Measurements from ENCODE around the gene TCFL5.

Gene TCFL5

GRCh38 chr20:62794007-62794724 is 67.5 kb downstream of the TCFL5 start (continued):
- no peak for TF ChIP-seq PRDM4 (tag by site-specific recombination; IDR thresholded peaks at IDR 0.05)
- TF ChIP-seq OSR2 (tag by site-specific recombination; IDR thresholded peaks at IDR 0.05): peak; percentile 92
- peak; percentile 57; the same call in 1 of the 2 replicates for TF ChIP-seq KLF16 (tag by site-specific recombination; IDR thresholded peaks at IDR 0.05)
- no peak for TF ChIP-seq ZNF837 (tag by site-specific recombination; IDR thresholded peaks at IDR 0.05)
- TF ChIP-seq OVOL3 (tag by site-specific recombination; IDR thresholded peaks at IDR 0.05): peak; percentile 90; the same call in 1 of the 2 replicates
- TF ChIP-seq ZNF214 (tag by site-specific recombination; IDR thresholded peaks at IDR 0.05; ENCODE audit: borderline replicate concordance): no peak

DNA sequence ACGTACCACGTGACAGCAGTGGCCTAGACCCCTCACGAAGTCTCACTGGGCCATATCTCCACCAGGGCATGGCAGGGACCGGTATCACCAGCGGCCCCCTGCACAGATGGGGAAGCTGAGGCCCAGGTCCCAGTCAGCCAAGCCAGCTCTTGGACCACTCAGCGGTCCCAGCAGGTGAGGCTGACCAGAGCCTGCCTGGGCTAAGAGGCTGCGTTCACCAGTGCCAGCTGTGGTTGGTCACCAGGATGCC is 67.9 kb downstream of the TCFL5 start:
- no peak overlapping the region for H3K4me3 ChIP-seq (ENCODE audit: low read depth, low read length)

DNA sequence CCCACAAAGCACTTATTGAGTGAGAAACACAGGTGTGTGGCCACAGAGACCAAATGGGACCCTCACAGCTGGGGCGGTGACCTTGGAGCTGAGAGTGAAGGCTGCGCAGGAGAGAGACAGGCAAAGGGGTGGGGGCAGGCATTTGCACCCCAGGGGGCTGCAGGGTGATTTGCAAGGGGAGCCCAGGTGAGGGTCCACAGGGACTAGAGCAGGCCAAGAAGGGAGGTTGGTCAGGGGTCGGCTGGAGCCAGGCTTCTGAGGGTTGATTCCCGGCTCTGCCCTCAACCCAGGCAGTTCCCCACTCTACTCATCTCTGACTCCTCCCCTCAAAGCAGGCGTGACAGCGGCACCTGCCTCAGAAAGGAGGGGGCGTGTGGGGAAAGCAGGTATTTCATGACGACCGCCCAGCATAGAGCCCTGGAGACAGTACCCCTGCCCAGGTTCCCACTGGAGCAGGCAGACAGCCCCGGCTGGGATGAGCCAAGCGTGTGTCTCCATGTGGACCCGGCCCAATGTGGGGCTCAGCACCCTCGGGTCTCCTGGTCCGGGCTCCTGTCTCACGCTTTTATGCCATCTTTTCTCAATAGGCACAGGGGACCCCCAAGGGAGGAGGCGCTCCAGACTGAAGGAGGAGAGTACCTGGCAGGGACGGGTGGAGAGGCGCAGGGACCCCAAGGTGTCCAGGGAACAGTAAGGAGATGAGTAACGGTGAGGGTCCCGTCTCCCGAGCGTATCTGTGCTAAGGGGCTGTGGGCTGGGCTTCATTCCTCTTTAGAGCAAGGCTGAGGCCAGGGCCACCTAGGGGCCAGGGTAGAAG is 68.5 kb downstream of the TCFL5 start:
- no peaks in the 10 kb centered on the region for H3K9me3 ChIP-seq (ENCODE audit: control insufficient read depth, insufficient read depth, low read depth, low read length)
- ChIA-PET CTCF (interaction anchor here (0.6 to 3.6 kb wide), 10 partner anchors 9 to 294 kb away, joined by 3 to 34 read pairs (median 12); partner anchors contain the start of gene OGFR), POLR2A (interaction anchor here (1.2 to 3.5 kb wide), 4 partner anchors 19 to 151 kb away, joined by 3 to 10 read pairs (median 5); partner anchors contain the start of gene SLCO4A1)
- H3K4me3 ChIP-seq (ENCODE audit: low read depth, low read length): no peak overlapping the region
- H3K27ac ChIP-seq (ENCODE audit: extremely low read depth, low read depth, low read length): no peak overlapping the region
- peaks cover 0 to 8% of the 10 kb centered on the region in 2 experiments; a peak in 1 of 3 replicates for H3K36me3 ChIP-seq (ENCODE audit: control insufficient read depth in 2 of 2, insufficient read depth in 1 of 2, low read length in 2 of 2)
- no peaks in the 10 kb centered on the region for H3K4me1 ChIP-seq (ENCODE audit: control insufficient read depth, insufficient read depth, low read length)
- TF ChIP-seq, protein P1, sequence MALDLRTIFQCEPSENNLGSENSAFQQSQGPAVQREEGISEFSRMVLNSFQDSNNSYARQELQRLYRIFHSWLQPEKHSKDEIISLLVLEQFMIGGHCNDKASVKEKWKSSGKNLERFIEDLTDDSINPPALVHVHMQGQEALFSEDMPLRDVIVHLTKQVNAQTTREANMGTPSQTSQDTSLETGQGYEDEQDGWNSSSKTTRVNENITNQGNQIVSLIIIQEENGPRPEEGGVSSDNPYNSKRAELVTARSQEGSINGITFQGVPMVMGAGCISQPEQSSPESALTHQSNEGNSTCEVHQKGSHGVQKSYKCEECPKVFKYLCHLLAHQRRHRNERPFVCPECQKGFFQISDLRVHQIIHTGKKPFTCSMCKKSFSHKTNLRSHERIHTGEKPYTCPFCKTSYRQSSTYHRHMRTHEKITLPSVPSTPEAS (tag by site-specific recombination; IDR thresholded peaks at IDR 0.05): no peak
- TF ChIP-seq, protein P2, sequence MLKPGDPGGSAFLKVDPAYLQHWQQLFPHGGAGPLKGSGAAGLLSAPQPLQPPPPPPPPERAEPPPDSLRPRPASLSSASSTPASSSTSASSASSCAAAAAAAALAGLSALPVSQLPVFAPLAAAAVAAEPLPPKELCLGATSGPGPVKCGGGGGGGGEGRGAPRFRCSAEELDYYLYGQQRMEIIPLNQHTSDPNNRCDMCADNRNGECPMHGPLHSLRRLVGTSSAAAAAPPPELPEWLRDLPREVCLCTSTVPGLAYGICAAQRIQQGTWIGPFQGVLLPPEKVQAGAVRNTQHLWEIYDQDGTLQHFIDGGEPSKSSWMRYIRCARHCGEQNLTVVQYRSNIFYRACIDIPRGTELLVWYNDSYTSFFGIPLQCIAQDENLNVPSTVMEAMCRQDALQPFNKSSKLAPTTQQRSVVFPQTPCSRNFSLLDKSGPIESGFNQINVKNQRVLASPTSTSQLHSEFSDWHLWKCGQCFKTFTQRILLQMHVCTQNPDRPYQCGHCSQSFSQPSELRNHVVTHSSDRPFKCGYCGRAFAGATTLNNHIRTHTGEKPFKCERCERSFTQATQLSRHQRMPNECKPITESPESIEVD (tag by site-specific recombination; IDR thresholded peaks at IDR 0.05): no peak
- TF ChIP-seq ZNF292 (tag by site-specific recombination; IDR thresholded peaks at IDR 0.05; ENCODE audit: borderline replicate concordance, low read depth) (no peak), TSHZ1 (tag by site-specific recombination; IDR thresholded peaks at IDR 0.05; ENCODE audit: borderline replicate concordance) (no peak), ZFP3 (tag by site-specific recombination; IDR thresholded peaks at IDR 0.05; ENCODE audit: low read depth) (no peak), ZNF2 (tag by site-specific recombination; IDR thresholded peaks at IDR 0.05) (no peak), ZBTB44 (tag by site-specific recombination; IDR thresholded peaks at IDR 0.05) (no peak), INSM2 (tag by site-specific recombination; IDR thresholded peaks at IDR 0.05) (no peak), KLF8 (tag by site-specific recombination; IDR thresholded peaks at IDR 0.05) (no peak)

More for the DNA sequence above, 67.9 kb downstream of the TCFL5 start:
- ChIA-PET POLR2A (interaction anchor here (1.0 to 3.5 kb wide), 8 partner anchors 9 to 152 kb away, joined by 3 to 22 read pairs (median 5); partner anchors contain the start of genes OGFR and SLCO4A1), CTCF (interaction anchor here (0.6 to 3.6 kb wide), 6 partner anchors 9 to 128 kb away, joined by 3 to 34 read pairs (median 4); no protein-coding TSS in a partner anchor)
- Histone ChIP-seq H3K9me3 (ENCODE audit: control insufficient read depth, insufficient read depth, low read depth, low read length) (no peaks in the 10 kb centered on the region), H3K4me1 (ENCODE audit: control insufficient read depth, insufficient read depth, low read length) (no peaks in the 10 kb centered on the region), H3K27ac (ENCODE audit: extremely low read depth, low read depth, low read length) (no peak overlapping the region), H3K36me3 (ENCODE audit: control insufficient read depth in 2 of 2, insufficient read depth in 1 of 2, low read length in 2 of 2) (peaks cover 0 to 13% of the 10 kb centered on the region in 2 experiments; a peak in 1 of 3 replicates)
- TF ChIP-seq ZXDB (tag by site-specific recombination; IDR thresholded peaks at IDR 0.05) (no peak), ZNF121 (tag by site-specific recombination; IDR thresholded peaks at IDR 0.05) (peak; percentile 70; the same call in 1 of the 2 replicates)
